Measurements from ENCODE around the gene UROS.

The UROS gene

DNA sequence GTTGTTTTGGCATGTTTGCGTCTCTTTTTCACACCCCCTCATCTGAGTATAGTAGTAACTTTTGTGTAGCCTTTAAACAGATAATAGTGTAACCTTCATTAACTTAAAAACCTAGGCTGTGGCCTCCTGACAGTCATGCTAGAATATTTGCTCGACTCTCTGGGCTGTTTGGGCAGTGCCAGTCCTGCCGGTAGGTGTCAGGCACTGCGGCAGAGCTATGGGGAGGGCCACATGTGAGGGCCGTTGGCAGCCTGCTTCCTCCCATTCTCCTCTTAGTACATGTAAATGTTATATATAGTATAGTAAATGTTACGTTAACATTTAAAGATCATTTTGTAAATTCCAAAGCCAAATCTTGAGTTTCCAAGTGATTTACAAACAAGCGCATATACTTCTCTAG, 26.4 kb upstream of the UROS start:
- no peak overlapping the region for H2AFZ ChIP-seq (ENCODE audit: low read length)
- H4K20me1 ChIP-seq (ENCODE audit: insufficient read depth, low read length, poor library complexity, severe bottlenecking) = no peaks in the 10 kb centered on the region
- no peak for TF ChIP-seq EZH2phosphoT487 (IDR thresholded peaks at IDR 0.05; ENCODE audit: borderline replicate concordance)
- TF ChIP-seq, protein P1, sequence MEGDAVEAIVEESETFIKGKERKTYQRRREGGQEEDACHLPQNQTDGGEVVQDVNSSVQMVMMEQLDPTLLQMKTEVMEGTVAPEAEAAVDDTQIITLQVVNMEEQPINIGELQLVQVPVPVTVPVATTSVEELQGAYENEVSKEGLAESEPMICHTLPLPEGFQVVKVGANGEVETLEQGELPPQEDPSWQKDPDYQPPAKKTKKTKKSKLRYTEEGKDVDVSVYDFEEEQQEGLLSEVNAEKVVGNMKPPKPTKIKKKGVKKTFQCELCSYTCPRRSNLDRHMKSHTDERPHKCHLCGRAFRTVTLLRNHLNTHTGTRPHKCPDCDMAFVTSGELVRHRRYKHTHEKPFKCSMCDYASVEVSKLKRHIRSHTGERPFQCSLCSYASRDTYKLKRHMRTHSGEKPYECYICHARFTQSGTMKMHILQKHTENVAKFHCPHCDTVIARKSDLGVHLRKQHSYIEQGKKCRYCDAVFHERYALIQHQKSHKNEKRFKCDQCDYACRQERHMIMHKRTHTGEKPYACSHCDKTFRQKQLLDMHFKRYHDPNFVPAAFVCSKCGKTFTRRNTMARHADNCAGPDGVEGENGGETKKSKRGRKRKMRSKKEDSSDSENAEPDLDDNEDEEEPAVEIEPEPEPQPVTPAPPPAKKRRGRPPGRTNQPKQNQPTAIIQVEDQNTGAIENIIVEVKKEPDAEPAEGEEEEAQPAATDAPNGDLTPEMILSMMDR (conservative IDR thresholded peaks at IDR 0.05; ENCODE audit: low read length) = no peak
- no peaks in the 10 kb centered on the region for H3K27me3 ChIP-seq (ENCODE audit: insufficient read depth, low read length, poor library complexity, severe bottlenecking)
- H3K79me2 ChIP-seq (ENCODE audit: insufficient read depth, low read length) = no peaks in the 10 kb centered on the region
- no peak overlapping the region for H3K4me3 ChIP-seq (ENCODE audit: low read length, poor library complexity, severe bottlenecking)
- no peaks in the 10 kb centered on the region for H3F3A ChIP-seq (ENCODE audit: low read depth)
- no peaks in the 10 kb centered on the region for H3K9me3 ChIP-seq (ENCODE audit: insufficient read depth, low read depth, low read length)
- no peaks in the 10 kb centered on the region for H3K36me3 ChIP-seq (ENCODE audit: insufficient read depth, low read length)
- no peaks in the 10 kb centered on the region for H3K4me1 ChIP-seq (ENCODE audit: insufficient read depth, low read length, poor library complexity, severe bottlenecking)
- no peak overlapping the region for H3K9ac ChIP-seq (ENCODE audit: low read depth, low read length, poor library complexity, severe bottlenecking)
- H3K4me2 ChIP-seq (ENCODE audit: low read depth, low read length, poor library complexity, severe bottlenecking) = no peak overlapping the region
- no peaks in the 10 kb centered on the region for H3K9me2 ChIP-seq (replicated peaks; ENCODE audit: low read depth, low read length)

DNA sequence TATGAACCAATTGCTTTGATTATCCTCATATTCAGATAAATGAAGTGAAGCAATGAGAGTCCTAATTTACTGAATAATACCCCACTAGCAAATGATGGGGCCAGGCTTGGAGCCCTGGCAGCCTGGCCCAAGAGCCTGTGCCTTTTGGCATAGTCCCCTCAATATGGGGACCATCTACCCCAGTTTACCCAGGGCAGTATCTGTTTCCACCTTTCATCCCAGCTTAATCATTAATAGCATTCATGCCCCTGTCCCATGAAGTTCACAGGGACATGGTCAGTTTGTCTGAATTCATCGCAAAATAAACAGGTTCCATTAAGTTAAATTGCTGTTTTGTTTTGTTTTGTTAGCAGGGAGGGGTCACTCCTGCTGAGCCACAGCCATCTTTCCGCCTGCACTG, 25.8 kb upstream of the UROS start:
- Histone ChIP-seq H3F3A (ENCODE audit: low read depth) (no peaks in the 10 kb centered on the region), H2AFZ (ENCODE audit: low read length) (no peak overlapping the region), H3K4me2 (ENCODE audit: low read depth, low read length, poor library complexity, severe bottlenecking) (no peak overlapping the region), H3K36me3 (ENCODE audit: insufficient read depth, low read length) (no peaks in the 10 kb centered on the region), H3K79me2 (ENCODE audit: insufficient read depth, low read length) (no peaks in the 10 kb centered on the region), H3K4me3 (ENCODE audit: low read length, poor library complexity, severe bottlenecking) (no peak overlapping the region), H3K9me2 (replicated peaks; ENCODE audit: low read depth, low read length) (no peaks in the 10 kb centered on the region), H3K4me1 (ENCODE audit: insufficient read depth, low read length, poor library complexity, severe bottlenecking) (no peaks in the 10 kb centered on the region), H3K9ac (ENCODE audit: low read depth, low read length, poor library complexity, severe bottlenecking) (no peak overlapping the region), H4K20me1 (ENCODE audit: insufficient read depth, low read length, poor library complexity, severe bottlenecking) (no peaks in the 10 kb centered on the region), H3K27me3 (ENCODE audit: insufficient read depth, low read length, poor library complexity, severe bottlenecking) (no peaks in the 10 kb centered on the region), H3K9me3 (ENCODE audit: insufficient read depth, low read depth, low read length) (no peaks in the 10 kb centered on the region)
- TF ChIP-seq, protein P1 (conservative IDR thresholded peaks at IDR 0.05; ENCODE audit: low read length) = no peak
- no peak for TF ChIP-seq EZH2phosphoT487 (IDR thresholded peaks at IDR 0.05; ENCODE audit: borderline replicate concordance)

DNA sequence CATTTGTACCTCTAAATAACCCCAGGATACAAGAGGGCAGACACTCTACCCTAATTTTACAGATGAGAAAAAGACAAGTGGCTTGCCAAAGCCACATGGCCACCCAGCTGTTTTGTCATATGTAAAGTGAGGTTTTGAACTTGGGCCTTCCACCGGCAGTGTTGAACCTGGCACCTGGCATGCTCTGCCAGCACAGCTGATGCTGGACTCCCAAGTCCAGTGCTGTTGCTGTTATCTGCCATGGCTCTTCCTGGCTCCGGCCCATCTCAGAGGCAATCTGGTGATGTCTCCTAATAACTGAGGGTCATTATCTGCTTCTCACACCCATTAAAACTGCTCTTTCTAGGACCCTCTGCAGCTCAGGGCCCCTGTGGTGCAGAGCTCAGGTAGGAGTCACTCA, 25.3 kb upstream of the UROS start:
- no peaks in the 10 kb centered on the region for H3K79me2 ChIP-seq (ENCODE audit: insufficient read depth, low read length)
- no peak for TF ChIP-seq EZH2phosphoT487 (IDR thresholded peaks at IDR 0.05; ENCODE audit: borderline replicate concordance)
- TF ChIP-seq, protein P1 (conservative IDR thresholded peaks at IDR 0.05; ENCODE audit: low read length) = no peak
- no peak overlapping the region for H2AFZ ChIP-seq (ENCODE audit: low read length)
- no peaks in the 10 kb centered on the region for H3K36me3 ChIP-seq (ENCODE audit: insufficient read depth, low read length)
- no peaks in the 10 kb centered on the region for H3K4me1 ChIP-seq (ENCODE audit: insufficient read depth, low read length, poor library complexity, severe bottlenecking)
- H3K27me3 ChIP-seq (ENCODE audit: insufficient read depth, low read length, poor library complexity, severe bottlenecking) = no peaks in the 10 kb centered on the region
- H3K9me2 ChIP-seq (replicated peaks; ENCODE audit: low read depth, low read length) = no peaks in the 10 kb centered on the region
- H3K4me3 ChIP-seq (ENCODE audit: low read length, poor library complexity, severe bottlenecking) = no peak overlapping the region
- no peaks in the 10 kb centered on the region for H4K20me1 ChIP-seq (ENCODE audit: insufficient read depth, low read length, poor library complexity, severe bottlenecking)
- H3K4me2 ChIP-seq (ENCODE audit: low read depth, low read length, poor library complexity, severe bottlenecking) = no peak overlapping the region
- H3K9ac ChIP-seq (ENCODE audit: low read depth, low read length, poor library complexity, severe bottlenecking) = no peak overlapping the region
- H3K9me3 ChIP-seq (ENCODE audit: insufficient read depth, low read depth, low read length) = no peaks in the 10 kb centered on the region
- no peaks in the 10 kb centered on the region for H3F3A ChIP-seq (ENCODE audit: low read depth)

All from Loucy (cell line).